Measurements from ENCODE around the gene PRG3. TPM values are rescaled to one million over a fixed set of nuclear protein-coding genes. Genes with fewer than 3 reads are reported as not detected.

Gene PRG3
- total and polyA plus RNA-seq, 2 of the 13 experiments (the other 11 are each of a cell fraction or from before 2014, with no cell fraction given), result not detected

- no peak for TF ChIP-seq ZNF878 (CRISPR knock-in tag; IDR thresholded peaks at IDR 0.05)
- TF ChIP-seq ZNF678 (CRISPR knock-in tag; IDR thresholded peaks at IDR 0.05), result no peak
- TF ChIP-seq ZNF263 (CRISPR knock-in tag; IDR thresholded peaks at IDR 0.05), result no peak
- TF ChIP-seq TARDBP (CRISPR knock-in tag; IDR thresholded peaks at IDR 0.05), result peak; percentile 47; the same call in 1 of the 2 replicates
- 0 out of 2 replicates have a peak, but pooled peaks have one; percentile 11 for TF ChIP-seq ATF7-NPFF (CRISPR knock-in tag; IDR thresholded peaks at IDR 0.05; ENCODE audit: low read depth)
- TF ChIP-seq ZFP36 (IDR thresholded peaks at IDR 0.05; ENCODE audit: borderline replicate concordance, low read depth, low read length, partially characterized antibody), result no peak
- TF ChIP-seq NR3C1 (CRISPR knock-in tag; IDR thresholded peaks at IDR 0.05), result no peak
- TF ChIP-seq PCBP1 (IDR thresholded peaks at IDR 0.05; ENCODE audit: borderline replicate concordance, low read depth, low read length), result peak; percentile 95; the same call in 1 of the 2 replicates
- TF ChIP-seq AKAP8 (CRISPR knock-in tag; IDR thresholded peaks at IDR 0.05), result no peak
- TF ChIP-seq CC2D1A (CRISPR knock-in tag; IDR thresholded peaks at IDR 0.05), result no peak
- TF ChIP-seq ZSCAN9 (CRISPR knock-in tag; IDR thresholded peaks at IDR 0.05; ENCODE audit: borderline replicate concordance), result no peak; the same call in 1 of the 2 replicates
- TF ChIP-seq CREB1 (IDR thresholded peaks at IDR 0.05), result no peak
- TF ChIP-seq CREB1 (CRISPR knock-in tag; IDR thresholded peaks at IDR 0.05), result no peak
- peak; percentile 78 for TF ChIP-seq HNRNPK (IDR thresholded peaks at IDR 0.05; ENCODE audit: low read depth, low read length, poor library complexity, severe bottlenecking)
- TF ChIP-seq ZEB1 (IDR thresholded peaks at IDR 0.05; ENCODE audit: insufficient replicate concordance, low read depth), result no peak
- TF ChIP-seq PRDM4 (CRISPR knock-in tag; IDR thresholded peaks at IDR 0.05; ENCODE audit: borderline replicate concordance), result 0 out of 2 replicates have a peak, but pooled peaks have one; percentile 45
- TF ChIP-seq KIAA2018 (CRISPR knock-in tag; IDR thresholded peaks at IDR 0.05; ENCODE audit: borderline replicate concordance), result no peak
- TF ChIP-seq ZNF260 (CRISPR knock-in tag; IDR thresholded peaks at IDR 0.05; ENCODE audit: borderline replicate concordance, low read depth), result no peak
- no peak for TF ChIP-seq ZSCAN12 (CRISPR knock-in tag; IDR thresholded peaks at IDR 0.05)
- no peak for TF ChIP-seq SCMH1 (CRISPR knock-in tag; IDR thresholded peaks at IDR 0.05; ENCODE audit: borderline replicate concordance)
These were observed 45.4 kb downstream of the PRG3 start, which contains the start of gene SSRP1 (continued) for GRCh38 chr11:57335343-57336110.

Data from HepG2 (cell line).